SK-N-MC (cell line): Measurements from ENCODE around the gene ZFR.

Source experiments
- EZH2 ChIP-seq: fragments of 200-600 bp; sonication (generic); IDR thresholded peaks from one replicate; pipeline ENCODE4 v1.6.1; 2017; ENCODE audit warnings: antibody characterized with exemption
- POLR2AphosphoS5 ChIP-seq: IDR thresholded peaks from 2 replicates; pipeline ENCODE4 v1.6.1; 2012; ENCODE audit warnings: mild to moderate bottlenecking, low read depth, low read length, borderline replicate concordance

- TF ChIP-seq EZH2 (no peak), POLR2AphosphoS5 (no peak)
These were observed 91.9 kb downstream of the ZFR start for GRCh38 chr5:32352685-32353084.
